GM12878 (cell line): ENCODE measurements around the gene FBXO8. TPM values are rescaled to one million over a fixed set of nuclear protein-coding genes. Genes with fewer than 3 reads are reported as not detected.

Experiments used
- ATAC-seq: fragments of 200-7000 bp; cut with Tn5 transposase; 3 replicates; pipeline ENCODE4 v1.9.1; 2020; ENCODE audit warnings: mild to moderate bottlenecking, moderate library complexity
- BruUV-seq: library from RNA; stranded (reverse); fragments of 400-500 nt; replicated peaks from 2 replicates; lab custom pipeline; 2021; lab: Mats Ljungman, UMichigan
- CTCF ChIA-PET: fragments of 300-600 bp; sonication (Branson Sonifier 250); formaldehyde crosslinking; extraction: SDS; loops from one replicate; lab custom pipeline; 2021; ENCODE audit warnings: inconsistent platforms; lab: Yijun Ruan, JAX
- POLR2A ChIA-PET: fragments of 350-600 bp; formaldehyde crosslinking; extraction: SDS; loops from one replicate; lab custom pipeline; 2021; ENCODE audit warnings: inconsistent platforms; lab: Charles Lee
- RAD21 ChIA-PET: fragments of 300-600 bp; sonication (Branson Sonifier 250); formaldehyde crosslinking; loops from one replicate; lab custom pipeline; 2023; ENCODE audit warnings: antibody characterized with exemption; ENCODE audit not compliant: unreplicated experiment; lab: Charles Lee
- SMC1A ChIA-PET: fragments of 300-600 bp; sonication (Branson Sonifier 250); formaldehyde crosslinking; loops from one replicate; lab custom pipeline; 2023; ENCODE audit not compliant: unreplicated experiment, uncharacterized antibody; lab: Charles Lee
- DNase-seq: peaks from one replicate; pipeline ENCODE4 v3.0.0-alpha.2; 2011; ENCODE audit warnings: low read depth, low spot score
- FAIRE-seq: peaks from 3 replicates; lab custom pipeline; 2011; peaks lifted over from hg19 to GRCh38; lab: Jason Lieb, UNC
- H2AFZ ChIP-seq: 2 replicates; pipeline ENCODE4 v1.6.0; 2011; ENCODE audit warnings: low read depth, low read length, control low read depth; ENCODE audit not compliant: control insufficient read depth
- H3K27ac ChIP-seq: 2 replicates; pipeline ENCODE4 v1.5.1; 2011; ENCODE audit warnings: control low read depth; ENCODE audit not compliant: control insufficient read depth, insufficient read depth
- H3K27me3 ChIP-seq, 2 experiments: replicated peaks in 1 of 2; 2 replicates each; pipeline versions ENCODE4 v1.6.0 to v1.6.1; 2011; ENCODE audit warnings: low read length in 1 of 2; ENCODE audit not compliant: control insufficient read depth in 2 of 2, insufficient read depth in 2 of 2
- H3K36me3 ChIP-seq, 2 experiments: 2 replicates each; pipeline ENCODE4 v1.5.1; 2011; ENCODE audit warnings: low read length in 1 of 2; ENCODE audit not compliant: control insufficient read depth in 2 of 2, insufficient read depth in 2 of 2
- H3K4me1 ChIP-seq: 2 replicates; pipeline ENCODE4 v1.6.1; 2011; ENCODE audit warnings: mild to moderate bottlenecking, low read length, moderate library complexity, mixed read lengths; ENCODE audit not compliant: control insufficient read depth, insufficient read depth
- H3K4me2 ChIP-seq: 2 replicates; pipeline ENCODE4 v1.6.0; 2011; ENCODE audit warnings: control low read depth; ENCODE audit not compliant: control insufficient read depth, insufficient read depth
- H3K4me3 ChIP-seq: fragments of 200-600 bp; sonication (generic); 2 replicates; pipeline ENCODE4 v1.5.1; 2016
- H3K79me2 ChIP-seq: 2 replicates; pipeline ENCODE4 v1.6.0; 2011; ENCODE audit warnings: low read length; ENCODE audit not compliant: control insufficient read depth, insufficient read depth
- H3K9ac ChIP-seq: 2 replicates; pipeline ENCODE4 v1.8.0; 2011; ENCODE audit warnings: low read length, control low read depth, mixed read lengths; ENCODE audit not compliant: control insufficient read depth, insufficient read depth
- H3K9me3 ChIP-seq: replicated peaks from 3 replicates; pipeline ENCODE4 v1.5.1; 2011; ENCODE audit warnings: mild to moderate bottlenecking, low read length; ENCODE audit not compliant: control insufficient read depth, insufficient read depth
- H4K20me1 ChIP-seq: 2 replicates; pipeline ENCODE4 v1.6.0; 2011; ENCODE audit not compliant: control insufficient read depth, insufficient read depth
- CREB1 ChIP-seq: IDR thresholded peaks from 2 replicates; pipeline ENCODE4 v1.6.1; 2012; ENCODE audit warnings: low read depth, mild to moderate bottlenecking, inconsistent platforms
- ETV6 ChIP-seq, 2 experiments: fragments of 450-650 bp in 1 of 2; IDR thresholded peaks in 1 of 2; conservative IDR thresholded peaks in 1 of 2; 2 replicates each; pipeline ENCODE4 v1.6.1; 2014; ENCODE audit warnings: antibody characterized with exemption in 1 of 2, borderline replicate concordance in 1 of 2, low read depth in 1 of 2, mild to moderate bottlenecking in 1 of 2, moderate library complexity in 1 of 2
- PML ChIP-seq: IDR thresholded peaks from 2 replicates; pipeline ENCODE4 v1.6.1; 2012; ENCODE audit warnings: low read length, inconsistent platforms
- ZBED1 ChIP-seq: IDR thresholded peaks from 2 replicates; pipeline ENCODE4 v1.6.1; 2016; ENCODE audit warnings: borderline replicate concordance
- WGBS: methylation state at CpG from one replicate; pipeline ENCODE4 v1.1.6; 2016; ENCODE audit warnings: low lambda C conversion rate; ENCODE audit not compliant: insufficient replicate concordance, insufficient coverage; ENCODE audit errors: missing lambda C conversion rate; 5-methylcytosine and 5-hydroxymethylcytosine counted together
- in situ Hi-C: fragments of 300-500 bp; cut with MboI; formaldehyde crosslinking; loops from 9 replicates; pipeline ENCODE4 v1.14.3; 2018; ENCODE audit warnings: mixed read lengths
- intact Hi-C: fragments of 100-400 bp; cut with micrococcal nuclease; formaldehyde crosslinking; loops from one replicate; pipeline ENCODE4 v1.14.2; 2022; ENCODE audit not compliant: unreplicated experiment
- polyA plus RNA-seq, 11 experiments: library from polyadenylated mRNA; depleted of rRNA in 4 of 11; unstranded in 6 of 11; stranded (reverse) in 5 of 11; fragments of >200 nt; fragmentation: Nextera tagmentation in 4 of 11; fragmentation: Illumina TruSeq in 1 of 11; extraction: Ambion mirVana in 4 of 11; extraction: Trizol in 1 of 11; gene quantifications; 1 replicate in 1 of 11; 2 replicates in 10 of 11; pipeline versions ENCODE4 v1.2.1 to v1.2.3, GENCODE V29; 2011 to 2016; ENCODE audit warnings: inconsistent platforms in 2 of 11, missing spikeins in 2 of 11, low read depth in 1 of 11
- total RNA-seq, 4 experiments: library from RNA; depleted of rRNA in 3 of 4; stranded (reverse); fragments of >200 nt in 3 of 4; fragmentation: Illumina TruSeq in 1 of 4; extraction: Trizol in 1 of 4; gene quantifications; 2 replicates each; pipeline versions ENCODE4 v1.2.1 to v1.2.3, GENCODE V29; 2013 to 2021
- TF ChIP-seq, protein P1 (sequence below): IDR thresholded peaks from 2 replicates; pipeline ENCODE4 v1.6.1; 2011; ENCODE audit warnings: low read depth, low read length, improper control_type of control experiment, borderline replicate concordance
- TF ChIP-seq, protein P2 (sequence below): fragments of 450-650 bp; IDR thresholded peaks from 2 replicates; pipeline ENCODE4 v1.6.1; 2018; ENCODE audit warnings: borderline replicate concordance, mild to moderate bottlenecking; ENCODE audit not compliant: partially characterized antibody
- TF ChIP-seq, protein P3 (sequence below): fragments of 450-650 bp; formaldehyde crosslinking; IDR thresholded peaks from 2 replicates; pipeline ENCODE4 v1.4.0; 2020; ENCODE audit warnings: mild to moderate bottlenecking, moderate library complexity
- TF ChIP-seq, protein P4 (sequence below): fragments of 450-650 bp; IDR thresholded peaks from 2 replicates; pipeline ENCODE4 v1.6.1; 2014; ENCODE audit warnings: mild to moderate bottlenecking

The FBXO8 gene
- total and polyA plus RNA-seq, 10 of the 15 experiments (the other 5 are each of a cell fraction or from before 2014, with no cell fraction given) = 11.3 to 38.1 (median 16.8) TPM

DNA sequence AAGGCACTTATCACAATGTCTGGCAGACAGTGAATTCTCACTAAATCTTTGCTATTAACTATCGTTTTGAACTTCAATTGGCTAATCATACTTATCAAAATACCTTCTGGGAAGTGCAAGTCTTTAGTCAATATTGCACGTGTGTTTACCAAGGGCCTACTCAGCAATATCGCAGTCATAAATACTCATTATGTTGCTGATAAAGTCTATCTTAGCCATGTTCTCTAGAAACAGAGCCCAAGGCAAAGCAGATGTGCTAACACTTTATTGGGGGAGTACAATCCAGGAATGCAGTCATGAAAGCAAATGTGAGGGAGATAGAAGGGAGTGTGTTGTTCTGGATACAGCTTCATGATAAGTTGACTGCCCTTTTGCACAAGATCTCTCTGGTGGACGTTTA, 90.5 kb downstream of the FBXO8 start:
- no peaks in the 10 kb centered on the region for H4K20me1 ChIP-seq
- ChIA-PET POLR2A (no interaction called here), CTCF (no interaction called here), RAD21 (no interaction called here), SMC1A (no interaction called here)
- no peak for TF ChIP-seq CREB1
- TF ChIP-seq ZBED1 = no peak
- TF ChIP-seq, protein P1, sequence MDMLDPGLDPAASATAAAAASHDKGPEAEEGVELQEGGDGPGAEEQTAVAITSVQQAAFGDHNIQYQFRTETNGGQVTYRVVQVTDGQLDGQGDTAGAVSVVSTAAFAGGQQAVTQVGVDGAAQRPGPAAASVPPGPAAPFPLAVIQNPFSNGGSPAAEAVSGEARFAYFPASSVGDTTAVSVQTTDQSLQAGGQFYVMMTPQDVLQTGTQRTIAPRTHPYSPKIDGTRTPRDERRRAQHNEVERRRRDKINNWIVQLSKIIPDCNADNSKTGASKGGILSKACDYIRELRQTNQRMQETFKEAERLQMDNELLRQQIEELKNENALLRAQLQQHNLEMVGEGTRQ = no peak
- TF ChIP-seq ETV6 (conservative IDR thresholded peaks at IDR 0.05 in 1 of 2, IDR thresholded peaks at IDR 0.05 in 1 of 2; ENCODE audit: borderline replicate concordance in 1 of 2, low read depth in 1 of 2) = no peak
- TF ChIP-seq, protein P2, sequence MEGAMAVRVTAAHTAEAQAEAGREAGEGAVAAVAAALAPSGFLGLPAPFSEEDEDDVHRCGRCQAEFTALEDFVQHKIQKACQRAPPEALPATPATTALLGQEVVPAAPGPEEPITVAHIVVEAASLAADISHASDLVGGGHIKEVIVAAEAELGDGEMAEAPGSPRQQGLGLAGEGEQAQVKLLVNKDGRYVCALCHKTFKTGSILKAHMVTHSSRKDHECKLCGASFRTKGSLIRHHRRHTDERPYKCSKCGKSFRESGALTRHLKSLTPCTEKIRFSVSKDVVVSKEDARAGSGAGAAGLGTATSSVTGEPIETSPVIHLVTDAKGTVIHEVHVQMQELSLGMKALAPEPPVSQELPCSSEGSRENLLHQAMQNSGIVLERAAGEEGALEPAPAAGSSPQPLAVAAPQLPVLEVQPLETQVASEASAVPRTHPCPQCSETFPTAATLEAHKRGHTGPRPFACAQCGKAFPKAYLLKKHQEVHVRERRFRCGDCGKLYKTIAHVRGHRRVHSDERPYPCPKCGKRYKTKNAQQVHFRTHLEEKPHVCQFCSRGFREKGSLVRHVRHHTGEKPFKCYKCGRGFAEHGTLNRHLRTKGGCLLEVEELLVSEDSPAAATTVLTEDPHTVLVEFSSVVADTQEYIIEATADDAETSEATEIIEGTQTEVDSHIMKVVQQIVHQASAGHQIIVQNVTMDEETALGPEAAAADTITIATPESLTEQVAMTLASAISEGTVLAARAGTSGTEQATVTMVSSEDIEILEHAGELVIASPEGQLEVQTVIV = no peak
- TF ChIP-seq, protein P3, sequence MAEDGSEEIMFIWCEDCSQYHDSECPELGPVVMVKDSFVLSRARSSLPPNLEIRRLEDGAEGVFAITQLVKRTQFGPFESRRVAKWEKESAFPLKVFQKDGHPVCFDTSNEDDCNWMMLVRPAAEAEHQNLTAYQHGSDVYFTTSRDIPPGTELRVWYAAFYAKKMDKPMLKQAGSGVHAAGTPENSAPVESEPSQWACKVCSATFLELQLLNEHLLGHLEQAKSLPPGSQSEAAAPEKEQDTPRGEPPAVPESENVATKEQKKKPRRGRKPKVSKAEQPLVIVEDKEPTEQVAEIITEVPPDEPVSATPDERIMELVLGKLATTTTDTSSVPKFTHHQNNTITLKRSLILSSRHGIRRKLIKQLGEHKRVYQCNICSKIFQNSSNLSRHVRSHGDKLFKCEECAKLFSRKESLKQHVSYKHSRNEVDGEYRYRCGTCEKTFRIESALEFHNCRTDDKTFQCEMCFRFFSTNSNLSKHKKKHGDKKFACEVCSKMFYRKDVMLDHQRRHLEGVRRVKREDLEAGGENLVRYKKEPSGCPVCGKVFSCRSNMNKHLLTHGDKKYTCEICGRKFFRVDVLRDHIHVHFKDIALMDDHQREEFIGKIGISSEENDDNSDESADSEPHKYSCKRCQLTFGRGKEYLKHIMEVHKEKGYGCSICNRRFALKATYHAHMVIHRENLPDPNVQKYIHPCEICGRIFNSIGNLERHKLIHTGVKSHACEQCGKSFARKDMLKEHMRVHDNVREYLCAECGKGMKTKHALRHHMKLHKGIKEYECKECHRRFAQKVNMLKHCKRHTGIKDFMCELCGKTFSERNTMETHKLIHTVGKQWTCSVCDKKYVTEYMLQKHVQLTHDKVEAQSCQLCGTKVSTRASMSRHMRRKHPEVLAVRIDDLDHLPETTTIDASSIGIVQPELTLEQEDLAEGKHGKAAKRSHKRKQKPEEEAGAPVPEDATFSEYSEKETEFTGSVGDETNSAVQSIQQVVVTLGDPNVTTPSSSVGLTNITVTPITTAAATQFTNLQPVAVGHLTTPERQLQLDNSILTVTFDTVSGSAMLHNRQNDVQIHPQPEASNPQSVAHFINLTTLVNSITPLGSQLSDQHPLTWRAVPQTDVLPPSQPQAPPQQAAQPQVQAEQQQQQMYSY = no peak
- no peak for TF ChIP-seq PML
- TF ChIP-seq, protein P4, sequence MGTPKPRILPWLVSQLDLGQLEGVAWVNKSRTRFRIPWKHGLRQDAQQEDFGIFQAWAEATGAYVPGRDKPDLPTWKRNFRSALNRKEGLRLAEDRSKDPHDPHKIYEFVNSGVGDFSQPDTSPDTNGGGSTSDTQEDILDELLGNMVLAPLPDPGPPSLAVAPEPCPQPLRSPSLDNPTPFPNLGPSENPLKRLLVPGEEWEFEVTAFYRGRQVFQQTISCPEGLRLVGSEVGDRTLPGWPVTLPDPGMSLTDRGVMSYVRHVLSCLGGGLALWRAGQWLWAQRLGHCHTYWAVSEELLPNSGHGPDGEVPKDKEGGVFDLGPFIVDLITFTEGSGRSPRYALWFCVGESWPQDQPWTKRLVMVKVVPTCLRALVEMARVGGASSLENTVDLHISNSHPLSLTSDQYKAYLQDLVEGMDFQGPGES = no peak
- H3K36me3 ChIP-seq = no peaks in the 10 kb centered on the region
- H3K4me2 ChIP-seq = no peak overlapping the region
- in situ Hi-C loops (no loop called here), intact Hi-C loops (no loop called here)
- no peak overlapping the region for H3K4me3 ChIP-seq
- no peaks in the 10 kb centered on the region for H3K9me3 ChIP-seq
- BruUV-seq = no TSS peak
- no peak for ATAC-seq
- peaks cover 0 to 3% of the 10 kb centered on the region in 2 experiments; a peak in 2 of 4 replicates for H3K27me3 ChIP-seq
- no peaks in the 10 kb centered on the region for H3K79me2 ChIP-seq
- no peak overlapping the region for H3K9ac ChIP-seq
- 41% methylated on average over 4 of the region's 4 CpGs for WGBS
- no peak for FAIRE-seq
- DNase-seq = no peak
- no peaks in the 10 kb centered on the region for H3K4me1 ChIP-seq
- H2AFZ ChIP-seq = no peak overlapping the region
- H3K27ac ChIP-seq = no peak overlapping the region
